ENCODE measurements around the gene MMAB. TPM values are rescaled to one million over a fixed set of nuclear protein-coding genes. Genes with fewer than 3 reads are reported as not detected.

The MMAB gene
- polyA plus RNA-seq = 10 to 100 TPM; 25.6 to 61.6 (median 59.0) TPM

DNA sequence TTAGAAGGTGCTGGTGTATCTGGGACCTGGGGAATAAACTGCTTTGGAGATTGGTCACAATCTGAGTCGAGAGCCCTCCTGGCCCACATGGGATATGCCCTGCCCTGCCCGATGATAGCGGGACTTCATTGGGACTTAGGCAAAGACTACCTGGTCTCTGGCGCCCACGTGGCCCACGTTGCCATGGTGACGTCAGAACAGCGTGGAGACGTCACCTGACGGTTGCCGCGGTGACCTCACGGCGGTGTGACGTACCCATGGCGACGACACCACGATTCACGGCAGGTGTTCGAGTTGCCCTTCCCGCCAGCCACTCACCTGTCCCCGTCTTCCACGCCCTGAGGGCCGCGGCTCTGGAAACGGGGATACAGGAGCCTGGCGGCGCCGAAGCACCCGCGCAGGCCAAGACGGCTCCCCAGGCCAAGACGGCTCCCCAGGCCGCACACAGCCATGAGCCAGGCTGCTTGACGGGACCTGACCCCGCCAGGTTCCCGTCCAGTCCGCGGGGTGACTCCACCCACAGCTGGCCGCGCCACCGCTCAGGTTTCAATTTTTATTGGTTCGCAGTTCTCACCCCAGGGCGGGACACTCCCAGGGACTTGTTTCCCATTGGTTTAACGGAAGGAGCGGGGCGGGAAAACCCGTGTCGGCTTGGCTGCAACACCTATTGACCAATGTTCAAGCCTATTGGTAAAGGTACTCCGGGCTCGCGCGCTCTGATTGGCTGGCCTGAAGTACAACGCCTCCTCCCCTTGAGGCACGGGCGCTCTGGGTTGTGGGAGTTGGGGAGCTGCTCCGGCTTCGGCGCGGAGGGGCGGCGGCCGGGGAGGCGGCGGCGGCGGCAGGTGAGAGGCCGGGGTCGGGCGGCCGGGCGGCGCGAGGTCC, at the start of gene MMAB, which contains the start of gene MVK:
TSS of gene MMAB (minus strand) at position 476 of the 885 bp plus-strand sequence. CDS start at position 452, 24 bp downstream.
TSS of gene MVK (plus strand) at position 766 of the 885 bp plus-strand sequence. CDS start 1,029 bp downstream, outside the sequence.
- peak; percentile 99 for DNase-seq
- no peaks in the 10 kb centered on the region for H3K9me3 Mint-ChIP-seq
- H3K4me3 Mint-ChIP-seq = peak within 1 kb of the TSS; percentile 91 to 98 (median 95)
- peak within 1 kb of the TSS; percentile 93 to 97 (median 96) for H3K27ac Mint-ChIP-seq
- H3K4me1 Mint-ChIP-seq = peaks cover 26 to 39% of the 10 kb centered on the region in 2 donors
- peaks cover 10 to 23% (median 16%) of the 10 kb centered on the region in 3 donors for H3K36me3 Mint-ChIP-seq
- peaks cover 7 to 10% (median 8%) of the 10 kb centered on the region in 3 donors for H3K27me3 Mint-ChIP-seq (ENCODE audit: low read depth in 3 of 3)

DNA sequence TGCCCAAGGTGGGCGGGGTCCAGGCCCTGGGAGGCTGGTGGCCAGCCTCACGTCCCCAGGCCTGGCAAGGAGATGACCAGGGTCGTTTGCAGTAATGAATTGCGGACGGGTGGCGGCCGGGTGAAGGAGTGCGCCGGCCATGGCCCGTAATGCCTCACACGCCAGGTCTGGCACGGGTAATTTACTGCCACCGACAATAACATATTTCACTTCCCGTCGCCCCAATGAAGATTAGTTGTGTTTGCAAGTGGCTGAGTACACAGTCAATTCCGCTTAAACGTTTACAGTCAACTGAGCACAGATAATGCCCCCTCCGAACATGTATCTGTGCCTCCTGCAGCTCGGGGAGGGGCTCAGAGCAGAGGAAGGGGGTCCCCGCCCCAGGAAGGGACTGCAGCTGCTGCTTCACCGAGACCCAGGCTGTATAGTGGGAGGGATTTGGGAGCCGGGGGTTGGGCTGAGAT, 48.6 kb upstream of the MMAB start:
- peaks cover 3 to 12% (median 11%) of the 10 kb centered on the region in 3 donors for H3K27me3 Mint-ChIP-seq (ENCODE audit: low read depth in 3 of 3)
- H3K9me3 Mint-ChIP-seq = no peaks in the 10 kb centered on the region
- peak overlapping the region in 1 of 6 donors; percentile 24 for H3K27ac Mint-ChIP-seq
- H3K4me1 Mint-ChIP-seq = no peaks in the 10 kb centered on the region
- DNase-seq = no peak
- H3K4me3 Mint-ChIP-seq = no peak overlapping the region
- H3K36me3 Mint-ChIP-seq = no peaks in the 10 kb centered on the region

GRCh38 chr12:109621211-109621694, 47.9 kb upstream of the MMAB start:
- peaks cover 3 to 16% (median 12%) of the 10 kb centered on the region in 3 donors for H3K27me3 Mint-ChIP-seq (ENCODE audit: low read depth in 3 of 3)
- no peaks in the 10 kb centered on the region for H3K9me3 Mint-ChIP-seq
- DNase-seq = no peak
- no peak overlapping the region for H3K27ac Mint-ChIP-seq
- no peaks in the 10 kb centered on the region for H3K4me1 Mint-ChIP-seq
- H3K4me3 Mint-ChIP-seq = no peak overlapping the region
- no peaks in the 10 kb centered on the region for H3K36me3 Mint-ChIP-seq

GRCh38 chr12:109619002-109619604, 45.8 kb upstream of the MMAB start:
- H3K9me3 Mint-ChIP-seq = no peaks in the 10 kb centered on the region
- no peaks in the 10 kb centered on the region for H3K36me3 Mint-ChIP-seq
- DNase-seq = no peak
- peaks cover 3 to 20% (median 5%) of the 10 kb centered on the region in 3 donors for H3K27me3 Mint-ChIP-seq (ENCODE audit: low read depth in 3 of 3)
- H3K4me3 Mint-ChIP-seq = no peak overlapping the region
- H3K27ac Mint-ChIP-seq = no peak overlapping the region
- H3K4me1 Mint-ChIP-seq = no peaks in the 10 kb centered on the region

DNA sequence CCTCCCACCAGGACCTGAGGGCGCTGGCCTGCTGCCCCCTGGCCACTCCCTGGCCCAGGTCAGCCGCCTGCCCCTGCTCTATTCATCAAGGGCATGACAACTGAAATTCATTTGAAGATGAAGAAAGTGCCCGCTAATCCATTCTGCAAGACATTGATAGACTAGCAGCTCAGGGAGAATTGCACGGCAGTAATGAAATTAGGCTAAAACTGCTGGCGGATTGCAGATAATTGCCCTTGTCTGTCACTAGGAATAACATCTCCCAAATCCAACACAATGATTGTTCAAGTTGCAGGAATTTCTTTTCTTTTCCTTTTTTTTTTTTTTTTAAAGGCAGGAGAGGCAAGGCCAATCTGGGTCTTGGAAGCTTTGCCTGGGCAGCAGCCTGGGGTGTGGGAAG, 44.8 kb upstream of the MMAB start:
- Mint-ChIP-seq H3K36me3 (no peaks in the 10 kb centered on the region), H3K27me3 (ENCODE audit: low read depth in 3 of 3) (peaks cover 3 to 20% (median 8%) of the 10 kb centered on the region in 3 donors)

DNA sequence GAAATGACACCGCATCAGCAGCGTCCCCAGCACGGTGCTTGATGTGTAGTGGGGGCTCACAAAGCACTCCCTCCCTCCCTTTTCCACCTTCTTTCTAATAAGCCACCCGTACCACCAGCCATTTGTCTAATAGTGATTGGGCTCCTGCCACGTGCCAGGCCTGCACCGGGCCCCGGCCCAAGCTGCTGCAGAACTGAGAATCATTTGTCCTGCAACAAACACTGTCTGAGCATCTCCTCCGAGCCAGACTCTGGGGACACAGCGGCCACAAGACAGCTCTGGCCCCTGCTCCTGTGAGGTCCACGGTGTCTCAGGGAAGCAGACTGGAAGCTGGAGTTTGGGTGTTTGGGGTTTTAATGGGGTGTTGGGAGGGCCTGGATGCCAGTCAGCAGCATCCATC, 44.2 kb upstream of the MMAB start:
- Mint-ChIP-seq H3K27ac (no peak overlapping the region), H3K36me3 (no peaks in the 10 kb centered on the region), H3K4me3 (no peak overlapping the region), H3K9me3 (no peaks in the 10 kb centered on the region), H3K27me3 (ENCODE audit: low read depth in 3 of 3) (peaks cover 2 to 19% (median 7%) of the 10 kb centered on the region in 3 donors), H3K4me1 (no peaks in the 10 kb centered on the region)
- DNase-seq = no peak

More for the DNA sequence above, 44.8 kb upstream of the MMAB start:
- H3K9me3 Mint-ChIP-seq = no peaks in the 10 kb centered on the region
- DNase-seq = no peak
- H3K4me3 Mint-ChIP-seq = no peak overlapping the region
- H3K4me1 Mint-ChIP-seq = no peaks in the 10 kb centered on the region
- no peak overlapping the region for H3K27ac Mint-ChIP-seq

DNA sequence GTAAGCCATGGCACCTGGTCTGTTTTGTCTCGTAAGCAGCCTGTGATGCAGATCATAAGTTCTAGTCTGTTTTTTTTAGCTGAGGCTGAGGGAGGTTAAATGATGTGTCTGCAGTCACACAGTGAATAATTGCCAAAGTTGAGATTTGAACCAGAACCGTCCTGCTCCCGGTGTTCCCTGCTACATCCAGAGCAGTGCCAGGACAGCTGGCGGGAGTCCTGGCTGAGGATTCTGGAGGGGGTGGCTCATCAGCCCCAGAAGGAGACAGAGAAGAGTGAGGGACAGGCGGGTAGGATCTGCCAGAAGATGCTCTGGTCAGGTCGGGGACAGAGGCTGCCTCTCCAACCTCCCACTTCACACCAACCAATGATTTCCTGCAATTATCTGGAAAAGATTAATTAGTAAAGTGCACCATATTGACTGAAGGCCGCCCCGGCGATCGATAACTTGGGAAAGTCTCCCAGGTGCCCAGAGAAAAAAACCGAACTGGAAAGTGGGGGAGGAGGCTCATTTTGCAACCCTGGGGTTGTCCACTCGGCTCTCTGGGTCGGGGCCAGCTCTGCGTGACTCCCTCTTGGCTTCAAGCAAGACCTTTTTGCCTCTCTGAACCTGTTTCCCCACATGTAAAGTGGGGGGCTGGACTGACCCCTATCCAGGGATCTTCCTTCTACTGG, 42.4 kb upstream of the MMAB start:
- DNase-seq = no peak
- Mint-ChIP-seq H3K27me3 (ENCODE audit: low read depth in 3 of 3) (peaks cover 0 to 19% (median 4%) of the 10 kb centered on the region in 3 donors), H3K27ac (no peak overlapping the region), H3K9me3 (no peaks in the 10 kb centered on the region), H3K4me1 (no peaks in the 10 kb centered on the region), H3K4me3 (no peak overlapping the region), H3K36me3 (no peaks in the 10 kb centered on the region)

- no peaks in the 10 kb centered on the region for H3K9me3 Mint-ChIP-seq
- no peak for DNase-seq
- peaks cover 0 to 15% (median 4%) of the 10 kb centered on the region in 3 donors for H3K27me3 Mint-ChIP-seq (ENCODE audit: low read depth in 3 of 3)
- no peak overlapping the region for H3K27ac Mint-ChIP-seq
- H3K4me1 Mint-ChIP-seq = no peaks in the 10 kb centered on the region
- no peak overlapping the region for H3K4me3 Mint-ChIP-seq
- no peaks in the 10 kb centered on the region for H3K36me3 Mint-ChIP-seq
Observed at GRCh38 chr12:109613649-109614455, 40.5 kb upstream of the MMAB start.

GRCh38 chr12:109612975-109613502, 39.7 kb upstream of the MMAB start:
- DNase-seq = no peak
- Mint-ChIP-seq H3K27me3 (ENCODE audit: low read depth in 3 of 3) (peaks cover 0 to 15% (median 4%) of the 10 kb centered on the region in 3 donors), H3K9me3 (no peaks in the 10 kb centered on the region)

DNA sequence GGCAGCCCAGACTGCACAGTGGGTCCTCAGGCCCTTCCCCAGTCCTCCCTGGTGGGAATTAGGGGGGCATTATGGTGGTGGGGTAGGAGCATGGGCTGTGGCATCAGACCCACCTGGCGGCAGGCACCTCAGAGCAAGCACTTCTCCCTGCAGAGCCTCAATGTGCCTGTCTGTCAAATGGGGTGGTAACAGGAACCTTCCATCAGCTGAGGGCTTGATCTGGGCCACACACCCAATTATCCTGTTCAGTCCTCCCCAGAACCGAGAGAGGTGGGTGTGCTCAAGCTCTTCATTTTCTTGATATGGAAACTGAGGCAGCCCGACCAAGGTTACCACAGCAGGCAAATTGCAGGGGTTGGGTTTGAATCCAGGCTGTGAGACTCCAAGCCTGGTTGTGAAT, 38.7 kb upstream of the MMAB start:
- no peaks in the 10 kb centered on the region for H3K4me1 Mint-ChIP-seq
- DNase-seq = no peak
- no peak overlapping the region for H3K27ac Mint-ChIP-seq
- H3K36me3 Mint-ChIP-seq = no peaks in the 10 kb centered on the region
- H3K9me3 Mint-ChIP-seq = no peaks in the 10 kb centered on the region
- no peak overlapping the region for H3K4me3 Mint-ChIP-seq
- peaks cover 1 to 15% (median 3%) of the 10 kb centered on the region in 3 donors for H3K27me3 Mint-ChIP-seq (ENCODE audit: low read depth in 3 of 3)

More at GRCh38 chr12:109612975-109613502, 39.7 kb upstream of the MMAB start:
- no peak overlapping the region for H3K4me3 Mint-ChIP-seq
- H3K36me3 Mint-ChIP-seq = no peaks in the 10 kb centered on the region
- H3K27ac Mint-ChIP-seq = no peak overlapping the region
- H3K4me1 Mint-ChIP-seq = no peaks in the 10 kb centered on the region

- Mint-ChIP-seq H3K9me3 (no peaks in the 10 kb centered on the region), H3K27ac (no peak overlapping the region), H3K36me3 (no peaks in the 10 kb centered on the region), H3K4me1 (no peaks in the 10 kb centered on the region), H3K27me3 (ENCODE audit: low read depth in 3 of 3) (peaks cover 1 to 11% (median 3%) of the 10 kb centered on the region in 3 donors), H3K4me3 (no peak overlapping the region)
- no peak for DNase-seq
Observed at GRCh38 chr12:109611223-109611622, 37.9 kb upstream of the MMAB start.

DNA sequence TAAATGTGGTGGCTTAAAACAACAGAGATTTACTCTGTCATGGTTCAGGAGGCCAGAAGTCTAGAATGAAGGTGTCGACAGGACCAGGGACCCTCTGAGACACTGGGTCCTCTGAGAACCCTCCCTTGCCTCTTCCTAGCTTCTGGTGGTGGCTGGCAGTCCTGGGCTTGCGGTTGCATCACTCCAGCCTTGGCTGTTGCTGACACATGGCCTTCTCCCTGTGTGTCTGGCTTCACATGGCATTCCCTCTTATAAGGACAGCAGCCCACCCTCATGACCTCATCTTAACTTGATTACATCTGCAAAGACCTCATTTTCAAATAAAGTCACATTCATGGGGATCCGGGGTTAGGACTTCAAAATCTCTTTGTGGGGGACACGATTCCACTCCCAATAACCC, 37.2 kb upstream of the MMAB start:
- no peak for DNase-seq
- Mint-ChIP-seq H3K9me3 (no peaks in the 10 kb centered on the region), H3K4me1 (no peaks in the 10 kb centered on the region), H3K27me3 (ENCODE audit: low read depth in 3 of 3) (peaks cover 1 to 11% (median 3%) of the 10 kb centered on the region in 3 donors), H3K36me3 (no peaks in the 10 kb centered on the region), H3K4me3 (no peak overlapping the region), H3K27ac (no peak overlapping the region)

DNA sequence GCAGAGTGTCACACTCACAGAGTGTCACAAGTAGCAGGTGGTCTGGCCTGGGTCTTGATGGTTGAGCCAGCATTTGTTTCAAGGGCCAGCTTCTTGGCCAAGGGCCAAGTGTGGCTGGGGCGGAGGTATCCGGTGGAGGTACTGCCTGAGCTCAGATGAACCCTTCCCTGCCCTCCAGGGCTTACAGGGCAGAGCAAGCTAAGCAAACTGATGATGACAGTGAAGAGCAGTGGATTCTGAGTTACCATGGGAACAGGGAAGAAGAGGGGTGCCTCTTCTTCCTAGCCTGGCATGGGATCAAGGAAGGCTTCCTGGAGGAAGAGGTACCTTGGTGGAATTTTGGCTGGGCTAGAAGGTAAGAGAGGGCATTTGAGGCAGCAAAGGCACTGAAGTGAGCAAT, 36.0 kb upstream of the MMAB start:
- Mint-ChIP-seq H3K9me3 (no peaks in the 10 kb centered on the region), H3K27me3 (ENCODE audit: low read depth in 3 of 3) (peaks cover 1 to 9% (median 3%) of the 10 kb centered on the region in 3 donors), H3K36me3 (no peaks in the 10 kb centered on the region), H3K27ac (no peak overlapping the region), H3K4me1 (peaks cover 0 to 1% of the 10 kb centered on the region in 2 donors), H3K4me3 (no peak overlapping the region)
- DNase-seq = no peak

Measured in immature natural killer cell (primary cell).